HG02938 (cell line): Measurements from ENCODE around the gene BRINP3.
"Not testable (repeated sequence)": the region's sequence is repeated elsewhere in the genome, so short reads cannot be mapped to it uniquely, and the experiment has no call there.

Source experiments
- ATAC-seq: cut with Tn5 transposase; IDR thresholded peaks from one replicate; pipeline ENCODE4 v1.9.1; 2021; ENCODE audit warnings: mild to moderate bottlenecking, moderate library complexity; ENCODE audit not compliant: unreplicated experiment

BRINP3 gene

DNA sequence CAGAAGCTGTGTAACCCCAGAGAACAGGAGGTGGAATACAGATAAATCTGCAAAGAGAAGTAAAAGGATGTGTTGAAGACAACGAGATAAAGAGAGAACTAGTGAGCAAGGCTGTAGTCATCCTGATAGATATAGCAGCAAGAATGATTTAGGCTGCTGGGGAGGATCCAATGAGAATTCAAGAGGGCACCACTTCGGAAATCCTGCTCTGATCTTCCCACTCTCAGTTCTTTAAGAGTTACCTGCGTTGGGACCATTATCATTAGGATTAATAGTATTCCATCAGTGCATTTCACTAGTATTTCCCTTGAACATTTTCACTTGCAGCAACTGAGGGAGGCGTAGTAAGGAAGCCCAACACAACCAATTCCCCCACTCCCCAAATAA, at the start of gene BRINP3:
TSS of gene BRINP3 (minus strand) at position 103 of the 387 bp plus-strand sequence.
- ATAC-seq, result no peak

DNA sequence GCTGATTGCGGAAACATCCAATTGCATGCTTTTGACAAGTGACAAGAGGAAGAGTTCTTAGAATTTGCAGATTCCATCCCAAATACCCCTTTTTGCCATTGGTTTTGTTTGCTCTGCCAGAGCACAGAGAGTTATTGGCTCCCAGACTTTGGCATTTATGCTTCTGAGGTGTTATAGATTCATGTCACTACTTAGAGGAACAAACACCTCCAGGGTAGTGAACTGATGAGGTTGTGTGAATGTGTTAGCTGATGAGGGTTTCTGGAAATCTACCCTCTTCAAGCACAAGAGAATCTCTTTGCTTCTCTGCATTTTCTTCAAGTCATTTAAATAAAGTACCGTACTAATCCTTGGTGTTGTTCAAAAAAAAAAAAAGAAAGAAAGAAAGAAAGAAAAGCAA, 33.9 kb upstream of the BRINP3 start:
- ATAC-seq, result no peak

DNA sequence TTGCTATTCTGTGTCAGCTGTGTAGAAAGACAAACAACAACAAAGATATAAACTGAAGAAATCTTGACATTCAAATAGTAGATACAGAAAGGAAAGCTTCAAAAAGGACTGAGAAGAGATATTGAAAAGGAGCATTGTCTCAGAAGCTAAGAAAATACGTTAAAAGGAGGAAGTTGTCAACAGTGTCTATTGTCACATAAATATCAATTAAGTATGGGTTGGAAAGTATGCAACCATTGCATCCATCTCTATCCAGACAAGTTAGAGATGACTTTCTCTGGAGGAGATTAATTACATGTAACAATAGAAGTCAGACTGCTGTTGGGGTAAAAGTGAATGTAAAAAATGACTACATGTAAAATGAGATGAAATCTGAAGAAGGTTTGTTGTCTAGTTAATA, 29.7 kb upstream of the BRINP3 start:
- no peak for ATAC-seq

DNA sequence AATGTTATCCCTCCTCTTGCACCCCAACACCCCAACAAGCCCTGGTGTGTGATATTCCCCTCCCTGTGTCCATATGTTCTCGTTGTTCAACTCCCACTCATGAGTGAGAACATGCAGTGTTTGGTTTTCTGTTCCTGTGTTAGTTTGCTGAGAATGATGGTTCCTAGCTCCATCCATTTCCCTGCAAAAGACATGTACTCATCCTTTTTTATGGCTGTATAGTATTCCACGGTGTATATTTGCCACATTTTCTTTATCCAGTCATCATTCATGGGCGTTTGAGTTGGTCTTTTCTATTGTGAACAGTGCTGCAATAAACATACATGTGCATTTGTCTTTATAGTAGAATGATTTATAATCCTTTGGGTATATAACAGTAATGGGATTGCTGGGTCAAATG, 26.9 kb upstream of the BRINP3 start:
- not testable (repeated sequence) for ATAC-seq

DNA sequence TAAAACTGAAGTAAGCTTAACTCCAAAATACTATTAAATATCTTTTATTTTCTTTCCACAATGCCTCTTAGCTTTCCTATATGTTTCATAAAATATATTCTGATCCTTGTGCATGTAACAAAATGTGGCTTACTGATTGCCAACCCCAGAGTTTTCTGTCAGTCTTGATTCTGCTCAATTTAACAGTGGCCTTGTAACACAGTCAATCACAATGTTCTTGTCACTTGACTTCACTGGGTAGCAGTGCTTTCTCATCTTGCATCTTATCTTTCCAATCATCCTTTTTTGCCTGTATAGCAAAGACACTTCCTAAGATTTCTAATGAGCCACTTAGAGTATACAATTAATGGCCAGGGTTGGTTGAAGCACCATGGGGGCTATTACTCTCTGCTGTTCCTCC, 19.9 kb upstream of the BRINP3 start:
- no peak for ATAC-seq

DNA sequence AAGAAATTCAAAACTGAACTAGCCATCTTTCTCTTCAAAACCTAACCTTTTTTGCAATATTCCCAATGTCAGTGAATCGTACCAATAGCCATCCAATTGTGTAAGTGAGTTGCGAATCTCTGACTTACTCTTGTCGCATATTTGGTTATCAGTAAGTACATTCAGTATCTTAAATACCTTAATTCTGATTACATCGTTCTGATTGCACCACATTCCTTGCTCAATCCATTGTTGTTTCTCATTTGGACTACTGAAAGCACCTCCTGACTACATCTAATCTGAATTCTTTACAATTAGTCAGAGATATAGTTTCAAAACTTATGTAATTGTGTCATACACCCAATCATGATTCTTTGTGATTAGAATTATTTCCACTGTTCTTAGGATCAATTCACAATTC, 16.8 kb upstream of the BRINP3 start:
- no peak for ATAC-seq

DNA sequence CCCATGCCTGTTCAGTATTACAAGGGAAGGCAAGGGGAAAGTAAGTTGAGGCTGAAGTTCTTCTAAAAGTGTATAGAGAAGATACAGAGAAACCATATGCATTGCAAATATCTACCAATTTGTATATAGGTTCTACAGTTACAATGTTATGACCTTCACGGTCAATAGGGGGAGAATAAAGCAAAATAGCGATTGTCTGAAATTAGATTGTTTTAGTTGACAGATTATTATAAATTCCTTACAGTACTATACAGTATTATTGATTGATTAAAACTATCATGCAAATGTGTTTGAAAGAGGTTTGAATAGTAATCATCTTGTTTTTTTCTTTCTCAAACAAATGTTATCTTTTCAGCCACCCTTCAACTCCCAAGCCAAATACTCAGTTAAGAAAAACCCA, 13.7 kb upstream of the BRINP3 start:
- no peak for ATAC-seq

DNA sequence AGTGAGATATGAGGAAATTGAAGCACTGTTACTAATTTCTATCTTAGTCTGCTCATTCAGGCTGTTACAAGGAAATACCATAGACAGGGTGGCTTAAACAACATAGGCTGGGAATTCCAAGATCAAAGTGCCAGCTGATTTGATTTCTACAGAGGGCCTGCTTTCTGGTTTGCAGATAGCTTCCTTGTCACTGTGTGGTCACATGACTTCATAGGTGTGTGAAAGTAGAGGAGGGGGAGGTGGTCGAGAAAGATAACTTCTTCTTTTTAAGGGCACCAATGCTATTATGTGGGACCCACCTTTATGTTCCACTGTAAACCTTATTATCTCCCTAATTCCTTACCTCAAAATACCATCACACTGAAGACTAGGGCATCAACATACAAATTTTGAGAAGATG, 6.4 kb upstream of the BRINP3 start:
- ATAC-seq, result no peak

DNA sequence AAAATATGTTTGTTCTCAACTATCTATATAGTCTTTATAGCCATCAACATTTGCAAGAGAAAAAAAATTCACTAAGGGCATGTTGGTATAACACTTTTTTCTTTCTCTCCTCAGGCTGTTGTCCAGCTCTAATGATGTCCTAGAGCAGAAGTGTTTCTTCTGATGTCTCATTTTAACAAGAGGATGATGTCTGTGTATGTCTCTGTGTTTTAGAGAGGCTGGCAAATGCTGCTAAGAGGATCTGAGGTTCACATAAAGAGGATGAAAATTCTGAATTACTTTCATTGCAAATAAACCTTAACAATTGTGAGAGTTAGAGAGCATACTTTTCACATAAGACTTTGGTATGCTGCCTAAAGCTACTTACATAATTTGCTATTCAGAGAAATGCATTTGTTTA, 2.6 kb upstream of the BRINP3 start:
- no peak for ATAC-seq

DNA sequence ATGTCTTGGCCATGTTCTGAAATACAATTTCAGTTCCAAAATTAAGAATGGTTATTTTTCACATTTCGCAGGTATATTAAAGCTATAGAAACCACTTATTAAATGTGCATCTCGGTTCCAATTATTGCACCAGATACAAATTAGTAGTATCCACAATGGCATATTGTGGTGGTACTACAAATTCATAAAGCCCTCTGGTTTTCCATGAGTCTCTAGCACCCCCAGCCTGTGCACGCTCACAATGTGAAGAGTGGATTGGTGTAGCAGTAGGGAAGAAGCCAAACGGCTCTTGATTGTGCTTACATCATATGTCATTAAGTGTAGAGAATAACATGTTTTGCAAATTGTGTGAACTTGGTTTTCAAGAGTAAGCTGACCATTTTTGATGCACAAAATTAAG, 1.9 kb upstream of the BRINP3 start:
- no peak for ATAC-seq

DNA sequence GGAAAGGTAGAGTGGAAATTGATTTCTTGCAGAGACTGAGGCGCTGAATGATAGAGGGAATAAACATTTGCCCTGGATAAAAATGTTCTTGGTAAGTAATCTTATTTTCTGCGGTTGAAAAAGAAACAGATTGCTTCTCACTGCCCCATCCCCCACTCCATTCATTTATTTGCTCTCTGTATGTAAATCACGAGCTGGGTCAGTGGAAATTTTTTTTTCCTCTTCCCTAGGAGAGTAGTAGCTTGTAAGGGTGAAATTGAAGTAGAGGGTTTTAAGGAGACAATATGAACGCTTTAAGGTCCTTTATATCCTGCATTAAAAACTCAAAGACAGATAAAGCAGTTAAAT, 1.4 kb upstream of the BRINP3 start:
- ATAC-seq, result no peak

DNA sequence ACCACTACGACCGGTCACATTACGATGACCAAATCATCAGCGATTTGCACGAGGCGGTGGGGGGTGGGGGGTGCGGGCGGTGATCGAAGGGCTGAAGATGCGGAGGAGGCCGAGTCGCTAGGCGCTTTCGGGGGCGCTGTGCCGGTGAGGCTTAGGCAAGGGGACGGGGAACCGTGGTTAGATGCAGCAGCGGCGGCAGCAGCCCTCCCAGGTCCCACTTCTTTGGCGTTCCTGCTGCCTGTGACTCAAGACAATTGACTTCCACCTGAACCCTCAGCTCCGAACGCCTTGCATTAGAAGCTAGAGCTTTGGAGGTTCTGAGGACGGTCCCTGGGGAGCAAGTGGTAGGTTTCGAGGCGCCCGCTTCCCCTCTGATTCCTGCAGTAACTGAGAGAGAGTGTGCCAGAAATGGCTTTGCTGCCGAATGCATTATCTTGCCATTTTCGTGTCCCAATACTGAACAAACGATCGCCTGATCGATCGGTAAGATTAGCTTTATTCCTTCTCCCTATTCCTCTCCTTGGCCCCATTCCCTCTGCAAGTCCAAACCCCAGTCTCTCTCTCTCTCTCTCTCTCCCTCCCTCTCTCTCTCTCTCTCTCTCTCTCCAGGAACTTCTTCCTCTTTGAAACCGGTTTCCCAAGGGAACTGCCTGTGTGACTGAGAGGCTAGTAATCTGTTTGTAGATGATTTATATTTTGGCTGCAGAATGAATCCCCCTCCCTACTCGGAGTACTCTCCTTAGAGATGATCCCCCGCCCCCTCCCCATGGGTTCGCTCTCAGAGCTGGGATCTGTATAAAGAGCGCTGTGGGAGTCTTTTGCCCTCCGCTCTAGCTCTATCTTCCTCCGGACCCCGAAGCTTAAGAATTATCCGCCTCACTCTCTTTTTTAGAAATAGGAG, 735 bp upstream of the BRINP3 start:
- ATAC-seq, result no peak

DNA sequence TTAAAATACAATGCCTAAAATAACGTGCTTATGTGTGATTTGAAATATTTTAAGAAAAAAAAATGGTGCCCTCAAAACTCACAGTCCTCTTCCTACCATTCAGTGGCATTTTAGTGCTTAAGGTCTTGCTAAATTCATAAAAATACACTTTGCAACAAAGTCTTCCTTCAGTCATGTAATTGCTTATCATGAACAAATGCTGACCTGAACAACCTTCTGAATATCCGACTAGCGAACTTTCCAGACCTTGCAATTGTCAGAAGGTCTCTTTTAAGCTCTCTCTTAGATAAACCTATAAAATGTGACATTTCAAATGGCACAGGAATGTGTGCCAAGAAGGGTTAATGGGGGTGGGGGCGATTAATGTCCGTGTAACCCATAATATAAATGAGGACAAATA, 858 bp downstream of the BRINP3 start:
- ATAC-seq, result no peak

DNA sequence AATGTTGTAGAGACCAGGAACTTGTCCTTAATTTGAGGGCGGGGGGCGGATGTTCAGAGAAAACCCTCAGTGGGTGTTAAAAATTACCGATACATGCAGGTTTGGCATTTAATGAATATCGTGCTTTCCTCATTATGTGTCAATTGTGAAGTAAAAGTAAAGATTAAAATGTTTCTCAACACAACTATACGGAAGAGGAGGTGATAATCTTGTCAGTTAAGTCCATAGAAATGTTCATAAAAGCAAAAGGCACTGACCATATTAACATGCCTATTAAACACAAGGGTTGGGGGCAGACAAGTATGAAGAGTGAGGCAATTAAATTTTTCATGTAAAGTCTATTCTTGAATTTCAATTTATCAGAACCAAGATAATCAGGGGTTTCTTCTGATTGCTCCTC, 1.3 kb downstream of the BRINP3 start:
- ATAC-seq, result no peak

DNA sequence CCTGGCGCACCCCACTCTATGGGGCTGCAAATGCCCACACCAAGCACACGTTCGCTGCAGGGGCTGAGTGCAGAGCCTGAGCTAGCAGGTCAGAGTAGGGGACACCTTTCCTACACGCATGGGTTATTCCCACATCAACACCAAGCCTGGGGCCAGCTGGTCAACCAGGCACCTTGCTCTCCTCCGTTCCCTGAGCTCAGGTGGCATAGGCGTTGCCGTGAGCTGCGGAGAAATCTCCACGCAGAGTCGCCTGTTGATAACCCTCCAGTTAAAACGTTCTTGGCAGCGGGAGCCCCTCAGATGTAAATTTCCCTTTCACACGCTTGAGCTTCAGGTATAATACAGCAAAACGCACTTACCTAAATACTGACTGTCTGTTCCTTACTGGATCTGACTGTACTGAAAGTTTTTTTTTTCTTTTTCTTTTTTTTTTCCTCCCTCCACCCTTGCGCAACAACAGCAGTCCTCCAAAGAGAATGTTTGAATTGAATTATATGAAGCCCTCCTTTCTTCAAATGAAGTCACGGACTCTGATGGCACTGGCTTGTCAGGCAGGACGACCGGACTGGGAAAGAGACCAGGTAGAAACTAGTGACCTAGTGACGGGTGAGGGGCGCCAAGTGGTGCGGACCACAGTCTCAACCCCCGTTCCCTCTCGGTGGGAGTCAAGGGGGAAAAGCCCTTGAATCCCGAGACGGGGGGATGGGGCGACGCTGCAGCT, 2.1 kb downstream of the BRINP3 start:
- ATAC-seq, result no peak

DNA sequence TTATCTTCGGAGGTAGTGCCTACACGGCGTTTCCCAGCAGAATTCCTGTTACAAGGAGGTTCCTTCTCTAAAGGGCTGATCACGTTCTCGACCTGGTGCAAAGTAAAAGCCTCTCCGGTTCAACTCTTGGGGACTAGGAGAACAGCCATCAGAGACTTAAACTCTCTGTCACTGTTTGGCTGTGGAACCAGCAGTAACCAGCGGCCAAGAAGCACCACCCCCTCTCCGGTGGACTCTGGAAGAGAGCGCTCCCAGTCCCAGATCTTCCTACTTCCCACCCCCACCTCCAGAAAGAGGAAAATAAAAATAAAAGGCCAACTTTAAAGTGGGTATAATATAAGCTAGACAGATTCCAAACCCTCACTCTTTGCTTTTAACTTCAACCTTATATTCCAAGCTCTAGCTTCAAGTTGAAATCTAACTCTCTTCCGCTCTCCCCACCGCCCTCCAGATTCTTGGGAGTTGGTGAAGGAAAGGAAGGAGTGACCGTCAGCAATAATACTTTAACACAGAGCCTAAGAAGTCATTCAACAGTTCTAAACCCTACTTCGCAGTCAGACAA, 2.9 kb downstream of the BRINP3 start:
- ATAC-seq, result no peak

DNA sequence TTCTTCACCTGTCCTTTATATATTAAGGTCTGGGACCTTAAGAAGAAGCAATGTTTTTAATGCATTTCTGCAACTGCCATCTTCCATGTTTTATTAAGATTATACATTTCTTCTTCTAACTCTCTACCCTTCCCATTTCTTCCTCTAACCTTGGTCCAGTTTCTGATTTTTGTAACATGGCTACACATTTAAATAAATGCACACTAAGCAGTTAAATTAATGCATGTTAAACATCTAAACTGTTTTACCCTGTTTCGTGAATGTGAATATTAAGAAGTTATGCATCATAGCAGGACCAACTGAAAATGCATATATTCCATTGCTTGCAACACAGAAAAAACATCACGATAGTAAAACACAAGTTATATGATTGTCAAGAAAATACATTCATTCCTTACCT, 3.7 kb downstream of the BRINP3 start:
- ATAC-seq, result no peak

DNA sequence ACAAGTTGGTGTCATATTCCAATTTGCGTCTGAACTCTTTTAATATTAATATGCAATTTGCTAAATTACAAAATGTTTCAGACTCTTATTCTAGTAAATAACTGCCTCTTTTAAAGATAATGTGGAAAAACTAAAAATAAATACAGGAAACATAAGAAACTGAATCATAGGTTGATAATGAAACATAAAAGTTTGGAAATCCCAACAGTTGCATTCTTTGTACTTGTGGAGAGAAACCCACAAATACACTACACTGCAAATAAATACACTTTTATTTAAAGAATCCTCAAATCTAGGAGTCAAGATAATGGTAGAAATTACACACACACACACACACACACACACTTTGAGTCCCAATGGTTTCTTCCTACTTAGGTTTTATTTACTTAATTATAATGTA, 5.2 kb downstream of the BRINP3 start:
- ATAC-seq, result no peak

DNA sequence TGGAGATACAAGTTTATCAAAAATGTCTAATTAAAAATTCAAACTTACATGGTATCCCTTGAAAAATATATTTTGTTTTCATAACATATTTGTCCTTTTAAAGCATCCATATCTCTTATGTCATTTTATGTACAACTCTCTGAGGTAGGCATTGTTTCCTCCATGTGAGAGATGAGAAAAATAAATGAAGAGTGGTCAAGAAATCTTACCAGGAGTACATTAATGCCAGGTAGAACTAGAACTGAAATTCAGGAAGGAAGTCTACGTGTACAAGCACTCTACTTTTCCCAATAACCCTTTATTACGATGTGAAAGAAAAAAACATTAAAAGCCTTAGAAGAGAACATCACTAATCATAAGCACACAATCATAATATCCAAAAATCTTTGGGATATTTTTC, 5.6 kb downstream of the BRINP3 start:
- ATAC-seq, result no peak

DNA sequence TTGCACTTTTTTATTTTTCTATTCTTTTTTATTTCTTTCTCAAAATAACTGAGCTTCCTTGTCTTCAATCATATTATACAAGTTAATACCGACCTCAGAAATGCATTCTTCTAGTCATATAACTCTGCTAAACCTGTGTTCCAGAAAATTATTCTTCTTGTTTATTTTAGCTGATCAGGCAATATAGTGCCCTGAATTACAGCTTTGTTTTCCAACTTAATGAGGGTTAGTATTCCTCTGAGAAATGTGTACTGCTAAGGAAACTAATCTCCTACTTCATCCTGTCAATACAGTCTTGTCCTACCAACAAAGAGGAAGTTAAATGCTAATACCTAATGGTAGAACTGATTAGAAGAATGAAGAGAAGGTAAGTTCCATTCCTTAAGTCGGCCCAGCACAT, 13.0 kb downstream of the BRINP3 start:
- ATAC-seq, result no peak

DNA sequence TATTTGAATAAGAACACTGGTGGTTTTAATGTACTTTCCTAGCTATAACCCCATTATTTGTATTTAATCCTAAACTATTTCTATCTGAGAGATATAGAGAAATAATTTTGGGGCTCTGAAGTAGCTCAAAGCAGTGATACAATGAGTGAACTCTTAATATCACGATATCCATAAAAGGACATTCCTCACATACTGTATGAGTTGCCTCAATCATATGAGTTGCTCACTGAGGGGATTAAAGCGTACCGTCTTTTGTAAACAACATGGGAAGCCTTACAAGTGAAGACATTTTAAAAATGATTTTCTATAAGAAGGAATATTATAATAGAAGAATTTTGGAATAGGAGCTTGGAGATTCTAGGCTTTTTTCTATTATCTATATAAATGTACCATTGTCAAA, 21.5 kb downstream of the BRINP3 start:
- ATAC-seq, result no peak

DNA sequence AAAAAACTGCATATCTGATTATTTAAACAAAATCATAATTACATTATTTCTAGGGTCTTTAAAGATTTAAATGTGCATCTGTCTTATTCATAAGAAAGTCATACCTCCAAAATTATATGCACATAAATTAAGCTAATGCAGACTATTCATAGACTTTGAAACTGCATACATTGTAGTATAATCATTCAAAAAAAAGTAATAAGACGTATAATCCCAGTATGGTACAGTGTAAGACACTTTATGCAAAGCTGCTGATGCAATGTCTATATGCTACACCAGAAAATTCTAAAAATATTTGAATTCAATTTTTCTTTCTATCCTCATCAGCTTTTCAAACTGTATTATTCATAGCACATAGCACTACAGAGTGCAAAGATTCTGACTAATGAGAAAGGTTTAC, 22.0 kb downstream of the BRINP3 start:
- no peak for ATAC-seq
